GM23338 (cell line): ENCODE results near the gene PXT1.

Source experiments
- JUNB ChIP-seq: IDR thresholded peaks from one replicate; pipeline ENCODE4 v1.6.1; 2016; ENCODE audit warnings: antibody characterized with exemption; ENCODE audit not compliant: unreplicated experiment
- POLR2AphosphoS5 ChIP-seq: IDR thresholded peaks from 2 replicates; pipeline ENCODE4 v1.6.1; 2016; ENCODE audit warnings: antibody characterized with exemption, low read depth
- TF ChIP-seq, protein P1 (sequence below): IDR thresholded peaks from one replicate; pipeline ENCODE4 v1.6.1; 2018; ENCODE audit warnings: antibody characterized with exemption; ENCODE audit not compliant: unreplicated experiment

GRCh38 chr6:36347621-36348020, 95.0 kb downstream of the PXT1 start:
- TF ChIP-seq POLR2AphosphoS5 (no peak), JUNB (no peak)
- TF ChIP-seq, protein P1, sequence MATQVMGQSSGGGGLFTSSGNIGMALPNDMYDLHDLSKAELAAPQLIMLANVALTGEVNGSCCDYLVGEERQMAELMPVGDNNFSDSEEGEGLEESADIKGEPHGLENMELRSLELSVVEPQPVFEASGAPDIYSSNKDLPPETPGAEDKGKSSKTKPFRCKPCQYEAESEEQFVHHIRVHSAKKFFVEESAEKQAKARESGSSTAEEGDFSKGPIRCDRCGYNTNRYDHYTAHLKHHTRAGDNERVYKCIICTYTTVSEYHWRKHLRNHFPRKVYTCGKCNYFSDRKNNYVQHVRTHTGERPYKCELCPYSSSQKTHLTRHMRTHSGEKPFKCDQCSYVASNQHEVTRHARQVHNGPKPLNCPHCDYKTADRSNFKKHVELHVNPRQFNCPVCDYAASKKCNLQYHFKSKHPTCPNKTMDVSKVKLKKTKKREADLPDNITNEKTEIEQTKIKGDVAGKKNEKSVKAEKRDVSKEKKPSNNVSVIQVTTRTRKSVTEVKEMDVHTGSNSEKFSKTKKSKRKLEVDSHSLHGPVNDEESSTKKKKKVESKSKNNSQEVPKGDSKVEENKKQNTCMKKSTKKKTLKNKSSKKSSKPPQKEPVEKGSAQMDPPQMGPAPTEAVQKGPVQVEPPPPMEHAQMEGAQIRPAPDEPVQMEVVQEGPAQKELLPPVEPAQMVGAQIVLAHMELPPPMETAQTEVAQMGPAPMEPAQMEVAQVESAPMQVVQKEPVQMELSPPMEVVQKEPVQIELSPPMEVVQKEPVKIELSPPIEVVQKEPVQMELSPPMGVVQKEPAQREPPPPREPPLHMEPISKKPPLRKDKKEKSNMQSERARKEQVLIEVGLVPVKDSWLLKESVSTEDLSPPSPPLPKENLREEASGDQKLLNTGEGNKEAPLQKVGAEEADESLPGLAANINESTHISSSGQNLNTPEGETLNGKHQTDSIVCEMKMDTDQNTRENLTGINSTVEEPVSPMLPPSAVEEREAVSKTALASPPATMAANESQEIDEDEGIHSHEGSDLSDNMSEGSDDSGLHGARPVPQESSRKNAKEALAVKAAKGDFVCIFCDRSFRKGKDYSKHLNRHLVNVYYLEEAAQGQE = no peak
